ENCODE results near the gene COQ8A.

Gene COQ8A

DNA sequence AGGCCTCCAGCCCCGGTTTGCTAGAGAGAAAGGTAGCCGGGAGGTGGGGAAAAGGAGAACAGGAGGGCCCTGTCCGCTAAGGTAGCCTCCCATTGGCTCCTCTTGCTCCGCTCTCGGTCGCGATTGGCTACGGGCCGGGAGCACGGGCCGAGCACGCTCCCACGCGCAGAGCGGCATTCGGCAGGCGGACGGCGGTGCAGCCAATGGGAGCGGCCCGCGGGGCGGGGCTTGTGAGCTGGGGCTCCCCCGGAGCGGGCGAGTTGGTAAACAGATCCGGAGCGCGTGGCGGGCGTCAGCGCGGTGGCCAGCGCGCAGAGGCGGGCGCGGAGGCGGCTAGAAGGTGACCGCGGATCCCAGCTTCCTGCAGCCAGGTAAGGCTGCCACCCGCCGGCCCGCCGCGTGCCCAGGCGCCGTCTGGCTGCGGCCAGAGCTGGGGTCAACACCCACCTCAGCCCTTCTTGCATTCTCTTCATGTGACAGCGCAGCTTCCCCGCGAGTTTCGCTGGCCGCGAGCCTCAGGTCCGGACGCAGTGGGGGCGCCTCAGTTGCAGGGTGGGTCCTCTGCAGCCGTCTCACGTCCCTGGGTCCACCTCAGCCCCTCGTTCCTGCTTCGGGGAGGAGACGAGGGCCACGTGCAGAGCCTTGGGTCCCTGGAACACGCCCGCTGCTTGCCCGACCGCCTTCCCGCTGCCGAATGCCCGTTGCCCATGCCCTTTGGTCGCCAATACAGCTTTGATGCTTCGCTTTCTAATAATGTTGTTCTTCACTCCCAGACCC is at the start of gene COQ8A:
Gene COQ8A (plus strand): TSS at position 266 of the 777 bp plus-strand sequence. CDS start 21,092 bp downstream, outside the sequence.
- Histone ChIP-seq H3K4me2 (ENCODE audit: low read length) (peak within 1 kb of the TSS; percentile 91), H3K9ac (ENCODE audit: low read length) (peak within 1 kb of the TSS; percentile 81), H3K9me2 (ENCODE audit: low read depth, low read length) (no peaks in the 10 kb centered on the region), H3K4me1 (ENCODE audit: insufficient read depth, low read length, severe bottlenecking) (peaks cover 39% of the 10 kb centered on the region), H3K79me2 (ENCODE audit: insufficient read depth, low read length) (no peaks in the 10 kb centered on the region), H2AFZ (ENCODE audit: low read length) (peak within 1 kb of the TSS; percentile 17; the same call in 1 of the 2 replicates), H3K36me3 (ENCODE audit: insufficient read depth, low read length) (no peaks in the 10 kb centered on the region), H3K4me3 (ENCODE audit: low read depth, low read length, poor library complexity, severe bottlenecking) (peak within 1 kb of the TSS; percentile 79), H3F3A (ENCODE audit: insufficient read depth, low read length) (no peaks in the 10 kb centered on the region), H3K27ac (ENCODE audit: low read depth, low read length, poor library complexity, severe bottlenecking) (peak within 1 kb of the TSS; percentile 92), H3K9me3 (ENCODE audit: low read length) (peaks cover under 1% of the 10 kb centered on the region; the same call in 1 of the 2 replicates), H3K27me3 (ENCODE audit: insufficient read depth, low read length) (no peaks in the 10 kb centered on the region), H4K20me1 (ENCODE audit: insufficient read depth, low read length) (no peaks in the 10 kb centered on the region)
- TF ChIP-seq, protein P1, sequence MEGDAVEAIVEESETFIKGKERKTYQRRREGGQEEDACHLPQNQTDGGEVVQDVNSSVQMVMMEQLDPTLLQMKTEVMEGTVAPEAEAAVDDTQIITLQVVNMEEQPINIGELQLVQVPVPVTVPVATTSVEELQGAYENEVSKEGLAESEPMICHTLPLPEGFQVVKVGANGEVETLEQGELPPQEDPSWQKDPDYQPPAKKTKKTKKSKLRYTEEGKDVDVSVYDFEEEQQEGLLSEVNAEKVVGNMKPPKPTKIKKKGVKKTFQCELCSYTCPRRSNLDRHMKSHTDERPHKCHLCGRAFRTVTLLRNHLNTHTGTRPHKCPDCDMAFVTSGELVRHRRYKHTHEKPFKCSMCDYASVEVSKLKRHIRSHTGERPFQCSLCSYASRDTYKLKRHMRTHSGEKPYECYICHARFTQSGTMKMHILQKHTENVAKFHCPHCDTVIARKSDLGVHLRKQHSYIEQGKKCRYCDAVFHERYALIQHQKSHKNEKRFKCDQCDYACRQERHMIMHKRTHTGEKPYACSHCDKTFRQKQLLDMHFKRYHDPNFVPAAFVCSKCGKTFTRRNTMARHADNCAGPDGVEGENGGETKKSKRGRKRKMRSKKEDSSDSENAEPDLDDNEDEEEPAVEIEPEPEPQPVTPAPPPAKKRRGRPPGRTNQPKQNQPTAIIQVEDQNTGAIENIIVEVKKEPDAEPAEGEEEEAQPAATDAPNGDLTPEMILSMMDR (IDR thresholded peaks at IDR 0.05; ENCODE audit: low read length) = no peak
- no peak for TF ChIP-seq EZH2 (IDR thresholded peaks at IDR 0.05; ENCODE audit: borderline replicate concordance, low read length)

DNA sequence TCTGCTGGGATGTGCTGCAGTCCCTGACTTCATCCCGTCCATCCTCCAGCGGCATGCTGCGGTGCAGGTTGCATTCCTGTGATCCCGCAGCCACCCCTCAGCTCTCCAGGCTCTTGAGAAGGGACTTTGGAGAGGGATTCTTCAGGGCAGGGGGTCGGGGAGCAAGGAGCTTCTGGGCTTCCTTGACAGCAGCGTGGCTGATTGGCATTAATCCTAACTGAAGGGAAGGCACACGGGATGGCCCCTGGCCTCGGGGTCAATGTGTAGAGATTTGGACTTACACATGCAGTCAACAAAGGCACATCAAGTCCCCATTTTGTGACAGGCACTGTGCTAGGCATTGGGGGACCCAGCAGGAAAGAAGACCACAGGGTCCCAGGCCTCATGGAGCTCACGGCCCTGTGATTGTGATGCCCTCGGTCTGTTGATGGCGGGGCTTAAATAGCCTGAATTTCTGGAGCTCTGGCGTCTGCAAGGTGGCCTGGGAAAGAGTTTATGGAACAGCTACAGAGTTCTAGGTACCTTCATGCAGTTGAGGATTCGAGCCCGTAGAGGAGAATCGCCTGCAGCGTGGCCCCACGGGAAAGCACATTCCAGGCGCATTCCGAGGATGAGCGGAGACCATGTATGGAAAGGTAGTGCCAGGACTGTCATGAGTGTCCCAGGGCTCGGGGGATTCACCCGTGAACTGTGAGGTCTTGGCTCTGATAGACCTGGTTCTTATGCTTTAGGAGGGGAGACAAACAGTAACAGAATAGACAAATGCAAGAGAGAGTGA is 49.6 kb upstream of the COQ8A start:
- H3K36me3 ChIP-seq (ENCODE audit: insufficient read depth, low read length) = no peaks in the 10 kb centered on the region
- H3K9me3 ChIP-seq (ENCODE audit: low read length) = no peaks in the 10 kb centered on the region
- no peaks in the 10 kb centered on the region for H4K20me1 ChIP-seq (ENCODE audit: insufficient read depth, low read length)
- H3K27me3 ChIP-seq (ENCODE audit: insufficient read depth, low read length) = peaks cover 5% of the 10 kb centered on the region; the same call in 1 of the 2 replicates
- H3K9ac ChIP-seq (ENCODE audit: low read length) = no peak overlapping the region
- no peaks in the 10 kb centered on the region for H3K4me1 ChIP-seq (ENCODE audit: insufficient read depth, low read length, severe bottlenecking)
- no peak overlapping the region for H3K27ac ChIP-seq (ENCODE audit: low read depth, low read length, poor library complexity, severe bottlenecking)
- H3K9me2 ChIP-seq (ENCODE audit: low read depth, low read length) = no peaks in the 10 kb centered on the region
- TF ChIP-seq, protein P1 (IDR thresholded peaks at IDR 0.05; ENCODE audit: low read length) = no peak
- TF ChIP-seq EZH2 (IDR thresholded peaks at IDR 0.05; ENCODE audit: borderline replicate concordance, low read length) = no peak
- no peaks in the 10 kb centered on the region for H3F3A ChIP-seq (ENCODE audit: insufficient read depth, low read length)
- H3K79me2 ChIP-seq (ENCODE audit: insufficient read depth, low read length) = no peaks in the 10 kb centered on the region
- H2AFZ ChIP-seq (ENCODE audit: low read length) = no peak overlapping the region
- H3K4me3 ChIP-seq (ENCODE audit: low read depth, low read length, poor library complexity, severe bottlenecking) = no peak overlapping the region
- no peak overlapping the region for H3K4me2 ChIP-seq (ENCODE audit: low read length)

DNA sequence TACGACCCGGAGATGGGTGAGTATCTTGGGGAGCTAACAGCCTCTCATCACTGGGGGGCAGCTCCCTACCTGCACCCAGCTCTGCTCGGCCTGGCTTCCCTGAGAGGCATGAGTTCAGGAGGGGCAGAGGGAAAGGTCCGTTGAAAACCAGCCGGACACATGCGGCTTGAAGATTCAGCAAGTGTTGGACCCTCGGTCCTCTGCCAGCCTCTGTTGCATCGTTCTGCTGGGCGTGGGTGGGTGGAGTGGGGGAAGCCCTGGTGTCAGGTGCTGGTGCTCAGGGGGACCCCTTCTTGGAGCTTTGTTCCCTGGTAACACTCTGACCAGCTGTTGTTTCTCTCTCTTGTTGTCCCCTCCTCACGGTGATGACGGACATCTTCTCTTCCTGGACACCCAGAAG is 48.7 kb upstream of the COQ8A start:
- H3F3A ChIP-seq (ENCODE audit: insufficient read depth, low read length) = no peaks in the 10 kb centered on the region
- no peaks in the 10 kb centered on the region for H3K9me2 ChIP-seq (ENCODE audit: low read depth, low read length)
- peaks cover 5% of the 10 kb centered on the region; the same call in 1 of the 2 replicates for H3K27me3 ChIP-seq (ENCODE audit: insufficient read depth, low read length)
- no peaks in the 10 kb centered on the region for H3K9me3 ChIP-seq (ENCODE audit: low read length)
- no peaks in the 10 kb centered on the region for H3K79me2 ChIP-seq (ENCODE audit: insufficient read depth, low read length)
- no peak overlapping the region for H3K4me2 ChIP-seq (ENCODE audit: low read length)
- no peak overlapping the region for H3K9ac ChIP-seq (ENCODE audit: low read length)
- no peak overlapping the region for H2AFZ ChIP-seq (ENCODE audit: low read length)
- H4K20me1 ChIP-seq (ENCODE audit: insufficient read depth, low read length) = no peaks in the 10 kb centered on the region
- no peak overlapping the region for H3K4me3 ChIP-seq (ENCODE audit: low read depth, low read length, poor library complexity, severe bottlenecking)
- no peaks in the 10 kb centered on the region for H3K36me3 ChIP-seq (ENCODE audit: insufficient read depth, low read length)
- TF ChIP-seq, protein P1 (IDR thresholded peaks at IDR 0.05; ENCODE audit: low read length) = no peak
- TF ChIP-seq EZH2 (IDR thresholded peaks at IDR 0.05; ENCODE audit: borderline replicate concordance, low read length) = no peak
- no peak overlapping the region for H3K27ac ChIP-seq (ENCODE audit: low read depth, low read length, poor library complexity, severe bottlenecking)
- no peaks in the 10 kb centered on the region for H3K4me1 ChIP-seq (ENCODE audit: insufficient read depth, low read length, severe bottlenecking)

Data from OCI-LY1 (cell line).